IPS-20b (cell line): Measurements from ENCODE around the gene TOMM40L.
"Not testable (repeated sequence)": the region's sequence is repeated elsewhere in the genome, so short reads cannot be mapped to it uniquely, and the experiment has no call there.

Experiments
- H3K27ac ChIP-seq: one replicate; pipeline ENCODE4 v1.5.1; 2013; ENCODE audit warnings: low read length
- H3K27me3 ChIP-seq: 2 replicates; pipeline ENCODE4 v1.6.1; 2013; ENCODE audit warnings: mild to moderate bottlenecking, low read length, inconsistent platforms; ENCODE audit not compliant: insufficient read depth
- H3K36me3 ChIP-seq: 2 replicates; pipeline ENCODE4 v1.6.1; 2013; ENCODE audit warnings: low read depth, mild to moderate bottlenecking, inconsistent platforms, low read length, moderate library complexity; ENCODE audit not compliant: insufficient read depth
- H3K4me1 ChIP-seq: 2 replicates; pipeline ENCODE4 v1.6.1; 2013; ENCODE audit warnings: mild to moderate bottlenecking, control low read depth, inconsistent platforms, low read length, moderate library complexity; ENCODE audit not compliant: insufficient read depth
- H3K4me3 ChIP-seq: 2 replicates; pipeline ENCODE4 v1.5.1; 2013; ENCODE audit warnings: mild to moderate bottlenecking, low read length, inconsistent platforms
- H3K9ac ChIP-seq: 2 replicates; pipeline ENCODE4 v1.6.1; 2013; ENCODE audit warnings: low read depth, mild to moderate bottlenecking, inconsistent platforms, low read length, moderate library complexity
- H3K9me3 ChIP-seq: 2 replicates; pipeline ENCODE4 v1.6.1; 2013; ENCODE audit warnings: mild to moderate bottlenecking, low read depth, low read length, inconsistent platforms; ENCODE audit not compliant: insufficient read depth

The TOMM40L gene

DNA sequence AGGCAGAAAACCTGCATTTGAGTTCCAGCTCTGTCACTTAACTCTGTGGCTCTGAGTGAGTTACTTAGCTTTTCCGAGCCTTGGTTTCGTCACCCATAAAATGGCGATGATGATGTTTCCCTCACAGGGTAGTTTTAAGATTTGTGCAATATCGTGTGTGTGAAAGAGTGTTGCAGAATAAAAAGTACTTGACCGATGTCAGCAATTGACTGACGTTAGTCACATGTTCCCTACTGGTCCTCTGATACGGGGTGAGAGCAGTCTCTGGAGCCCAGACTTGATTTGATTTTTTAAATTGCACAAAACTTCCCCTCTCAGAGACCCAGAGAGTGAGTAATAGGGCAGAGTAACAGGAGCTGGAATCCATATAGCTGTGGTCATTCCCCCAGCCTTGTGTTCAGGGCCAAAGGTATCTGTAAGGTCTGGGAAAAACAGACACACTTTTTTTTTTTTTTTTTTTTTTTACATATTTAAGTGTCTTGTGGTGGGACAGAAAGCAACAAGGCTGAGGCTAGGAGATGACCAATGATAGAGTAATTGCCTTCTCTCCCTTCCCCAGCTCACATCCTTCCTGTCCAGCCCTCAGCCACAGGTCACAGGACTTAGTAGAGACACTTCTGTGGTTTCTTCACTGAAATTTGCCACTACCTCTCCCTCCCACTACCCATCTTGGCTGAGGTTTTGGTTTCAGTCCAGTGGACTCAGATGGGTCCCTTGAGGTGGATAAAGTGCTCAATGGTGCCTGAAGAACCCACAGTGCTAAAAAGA, 8.7 kb upstream of the TOMM40L start:
- H3K9me3 ChIP-seq: no peaks in the 10 kb centered on the region
- H3K27me3 ChIP-seq: no peaks in the 10 kb centered on the region
- H3K27ac ChIP-seq: no peak overlapping the region
- H3K36me3 ChIP-seq: peaks cover 33% of the 10 kb centered on the region
- H3K4me1 ChIP-seq: peaks cover 10% of the 10 kb centered on the region; the same call in 1 of the 2 replicates
- H3K9ac ChIP-seq: no peak overlapping the region
- no peak overlapping the region for H3K4me3 ChIP-seq

DNA sequence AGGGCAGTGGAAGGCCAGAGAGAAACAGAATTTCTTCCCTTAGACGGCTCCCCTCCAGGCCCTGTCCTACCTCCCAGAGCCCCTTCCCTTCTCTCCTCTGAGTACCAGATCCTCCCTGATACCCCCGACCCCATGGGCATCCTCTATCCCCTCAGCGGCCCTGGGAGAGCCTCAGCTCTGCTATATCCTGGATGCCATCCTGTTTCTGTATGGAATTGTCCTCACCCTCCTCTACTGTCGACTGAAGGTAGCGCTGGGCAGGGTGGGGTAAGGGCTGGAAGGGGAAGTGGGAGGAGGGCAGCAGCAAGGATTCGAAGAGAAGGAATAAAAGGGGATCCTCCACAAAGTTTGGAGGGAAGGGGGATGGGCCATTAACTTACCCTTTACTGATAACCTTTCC, 8.0 kb upstream of the TOMM40L start:
- H3K36me3 ChIP-seq: peaks cover 26% of the 10 kb centered on the region
- H3K9ac ChIP-seq: no peak overlapping the region
- peaks cover 10% of the 10 kb centered on the region; the same call in 1 of the 2 replicates for H3K4me1 ChIP-seq
- H3K27me3 ChIP-seq: no peaks in the 10 kb centered on the region
- H3K9me3 ChIP-seq: no peaks in the 10 kb centered on the region
- H3K4me3 ChIP-seq: no peak overlapping the region
- H3K27ac ChIP-seq: no peak overlapping the region

DNA sequence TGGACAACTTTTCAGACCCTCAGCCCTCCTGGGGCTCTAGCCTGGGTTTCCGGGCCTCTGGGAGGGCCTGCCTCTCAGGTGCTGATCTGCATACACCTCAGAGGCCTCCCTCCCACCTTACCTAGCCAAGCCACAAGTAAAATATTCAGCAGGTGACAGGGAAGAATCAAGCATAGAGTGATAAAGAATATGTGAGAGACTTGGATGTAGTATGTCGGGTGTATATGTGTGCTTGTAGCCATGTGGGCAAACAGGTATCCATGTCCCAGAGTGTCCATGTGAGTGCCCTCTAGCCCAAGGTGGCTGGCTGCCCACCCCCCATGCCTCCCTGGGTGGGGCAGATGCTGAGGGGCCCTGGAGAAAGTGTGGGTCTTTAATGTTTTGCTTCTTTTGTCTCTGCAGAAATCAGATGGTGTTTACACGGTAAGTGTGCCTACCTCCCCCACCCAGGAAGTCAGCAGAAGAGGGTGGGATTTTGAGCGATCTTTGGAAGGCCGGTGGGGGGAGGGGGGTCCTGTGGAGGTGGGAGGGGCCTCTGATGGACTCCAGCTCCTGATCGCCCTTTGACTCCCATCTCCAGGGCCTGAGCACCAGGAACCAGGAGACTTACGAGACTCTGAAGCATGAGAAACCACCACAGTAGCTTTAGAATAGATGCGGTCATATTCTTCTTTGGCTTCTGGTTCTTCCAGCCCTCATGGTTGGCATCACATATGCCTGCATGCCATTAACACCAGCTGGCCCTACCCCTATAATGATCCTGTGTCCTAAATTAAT, 7.4 kb upstream of the TOMM40L start:
- Histone ChIP-seq H3K4me1 (peaks cover 10% of the 10 kb centered on the region; the same call in 1 of the 2 replicates), H3K9me3 (no peaks in the 10 kb centered on the region), H3K9ac (peak overlapping the region; percentile 7; the same call in 1 of the 2 replicates), H3K4me3 (no peak overlapping the region), H3K27me3 (no peaks in the 10 kb centered on the region), H3K36me3 (peaks cover 20% of the 10 kb centered on the region), H3K27ac (no peak overlapping the region)

DNA sequence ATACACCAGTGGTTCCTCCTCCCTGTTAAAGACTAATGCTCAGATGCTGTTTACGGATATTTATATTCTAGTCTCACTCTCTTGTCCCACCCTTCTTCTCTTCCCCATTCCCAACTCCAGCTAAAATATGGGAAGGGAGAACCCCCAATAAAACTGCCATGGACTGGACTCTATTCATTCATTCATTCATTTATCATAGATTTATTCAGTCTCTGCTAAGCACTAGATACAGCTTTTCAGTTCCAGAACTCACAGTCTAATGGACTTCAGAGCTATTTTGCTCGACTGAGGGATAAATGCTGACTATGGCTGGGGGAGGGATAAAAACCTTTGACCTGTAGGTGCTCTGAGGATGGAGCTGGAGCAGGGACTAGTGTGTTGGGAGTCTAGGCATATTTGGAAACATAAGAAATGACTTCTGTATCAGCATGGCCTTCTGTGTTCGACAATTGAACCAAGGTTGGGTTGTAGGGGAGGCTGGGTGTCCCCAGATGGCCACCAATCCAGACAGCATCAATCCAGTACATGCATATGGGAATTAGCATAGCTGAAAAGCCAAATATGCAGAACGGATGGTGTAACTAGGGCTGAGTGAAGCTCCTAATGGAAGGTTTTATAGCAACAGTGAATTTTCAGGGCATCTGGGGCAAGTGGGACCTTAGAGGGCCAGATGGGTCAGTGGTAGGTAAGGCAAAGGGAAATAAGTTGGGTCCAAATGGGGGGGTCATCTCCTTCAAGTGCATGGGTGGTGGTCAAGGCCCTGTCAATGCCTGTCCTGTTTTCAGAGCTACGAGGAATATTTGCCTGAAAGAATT, 6.6 kb upstream of the TOMM40L start:
- Histone ChIP-seq H3K4me1 (peaks cover 10% of the 10 kb centered on the region; the same call in 1 of the 2 replicates), H3K9ac (no peak overlapping the region), H3K27ac (no peak overlapping the region), H3K27me3 (no peaks in the 10 kb centered on the region), H3K4me3 (no peak overlapping the region), H3K36me3 (peaks cover 12% of the 10 kb centered on the region), H3K9me3 (no peaks in the 10 kb centered on the region)

DNA sequence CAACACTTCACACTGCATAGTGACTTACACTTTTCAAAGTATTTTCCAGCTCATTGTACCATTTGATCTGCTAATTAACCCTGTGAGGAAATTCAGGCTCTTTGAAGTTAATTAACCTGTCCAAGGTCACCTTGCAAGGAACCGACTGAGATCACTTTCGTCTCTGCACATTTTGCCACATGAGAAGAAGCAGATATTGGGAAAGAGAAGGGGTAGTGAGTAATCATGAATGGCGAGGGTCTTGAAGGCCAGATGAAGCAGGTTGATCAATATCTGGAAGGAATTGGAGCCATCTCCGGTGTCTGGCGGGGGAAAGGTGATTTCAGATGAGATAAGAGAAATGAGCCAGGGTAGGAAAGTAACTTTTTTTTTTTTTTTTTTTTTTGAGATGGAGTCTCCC, 5.9 kb upstream of the TOMM40L start:
- Histone ChIP-seq H3K4me3 (no peak overlapping the region), H3K9me3 (no peaks in the 10 kb centered on the region), H3K9ac (no peak overlapping the region), H3K27ac (no peak overlapping the region), H3K36me3 (peaks cover 4% of the 10 kb centered on the region; the same call in 1 of the 2 replicates), H3K4me1 (peaks cover 10% of the 10 kb centered on the region; the same call in 1 of the 2 replicates), H3K27me3 (no peaks in the 10 kb centered on the region)

DNA sequence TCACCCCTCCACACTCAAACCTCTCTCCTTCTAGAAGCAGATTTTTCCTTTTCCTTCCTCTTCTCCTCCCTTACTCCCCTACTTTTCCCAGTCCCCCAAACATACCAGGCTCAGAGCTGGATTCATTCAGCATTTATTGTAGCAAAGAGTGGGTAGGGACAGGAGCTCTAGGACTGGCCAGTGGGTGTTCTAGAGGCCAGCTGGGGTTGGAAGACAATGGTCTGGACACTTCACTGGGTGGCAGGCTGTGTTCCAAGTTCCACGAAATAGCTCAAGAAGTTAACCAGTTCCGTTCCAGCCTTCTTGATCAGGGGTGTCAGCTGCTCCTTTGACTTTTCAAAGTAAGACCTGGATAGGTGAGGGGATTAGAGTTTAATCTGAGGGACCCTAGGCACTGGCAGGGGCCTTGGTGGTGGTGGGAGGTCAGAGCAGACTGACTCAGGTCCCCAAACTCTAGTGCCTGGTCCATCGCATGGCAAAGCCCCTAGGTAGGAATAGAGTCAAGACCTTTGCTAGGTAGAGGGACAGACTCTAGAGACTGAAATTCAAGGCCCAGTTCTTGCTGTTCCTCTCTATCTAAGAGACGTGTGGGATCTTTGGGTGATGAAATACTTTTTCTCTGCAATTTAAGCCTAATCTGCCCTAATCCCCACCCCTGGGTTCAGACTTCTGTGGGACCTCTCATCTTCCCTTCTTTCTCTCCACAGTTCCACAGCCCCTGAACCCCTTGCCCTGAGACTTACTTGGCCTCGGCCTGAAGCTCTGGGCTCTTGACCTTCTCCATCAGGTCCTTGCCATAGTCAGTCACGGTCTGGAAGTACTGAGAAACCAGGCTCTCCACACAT, 3.5 kb upstream of the TOMM40L start:
- Histone ChIP-seq H3K27ac (no peak overlapping the region), H3K4me1 (peaks cover 12% of the 10 kb centered on the region), H3K9me3 (no peaks in the 10 kb centered on the region), H3K27me3 (no peaks in the 10 kb centered on the region), H3K9ac (no peak overlapping the region), H3K4me3 (no peak overlapping the region), H3K36me3 (no peaks in the 10 kb centered on the region)

DNA sequence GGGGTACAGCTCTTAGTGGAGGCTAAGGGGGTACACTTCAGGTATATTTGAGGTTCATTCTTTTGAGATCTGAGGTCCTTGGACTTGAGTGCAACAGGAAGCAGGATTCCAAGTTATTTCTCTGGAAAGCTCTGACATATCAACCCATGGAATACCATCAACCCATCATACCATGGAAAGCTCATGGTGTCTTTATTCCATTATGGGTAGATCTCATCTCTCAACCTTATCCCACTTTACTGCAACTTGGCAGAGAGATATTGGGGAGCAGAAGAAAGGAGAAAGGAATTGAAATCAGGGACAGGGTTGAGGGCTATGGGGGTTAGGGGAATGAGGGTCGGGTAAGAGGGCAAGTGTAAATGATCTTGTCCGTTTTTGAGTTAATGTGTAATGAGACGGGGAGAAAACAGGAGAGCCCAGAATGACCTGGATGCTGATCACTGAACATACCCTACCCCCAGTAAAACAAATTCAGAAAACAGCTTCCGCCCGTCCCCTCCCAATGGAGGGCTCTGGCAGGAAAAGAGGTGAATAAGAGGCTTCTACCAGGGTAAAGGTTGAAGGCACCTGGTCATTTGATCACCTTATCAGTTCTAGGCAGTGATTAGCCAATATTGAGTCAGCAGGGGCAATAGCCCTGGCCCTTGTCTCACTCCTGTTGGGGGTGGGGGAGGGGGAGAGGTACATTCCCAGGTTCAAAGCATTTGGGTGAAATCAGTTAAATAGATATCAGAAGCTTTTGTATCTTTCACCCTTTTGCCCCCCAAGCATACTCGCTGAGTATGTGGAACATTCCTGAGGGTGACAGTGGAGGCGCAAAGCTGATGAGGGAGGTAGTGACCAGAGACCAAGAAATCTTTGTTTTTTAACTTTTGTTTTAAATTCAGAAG, 1.8 kb upstream of the TOMM40L start:
- peaks cover 11% of the 10 kb centered on the region for H3K36me3 ChIP-seq
- no peaks in the 10 kb centered on the region for H3K9me3 ChIP-seq
- H3K4me3 ChIP-seq: no peak overlapping the region
- no peak overlapping the region for H3K9ac ChIP-seq
- no peaks in the 10 kb centered on the region for H3K27me3 ChIP-seq
- no peak overlapping the region for H3K27ac ChIP-seq
- H3K4me1 ChIP-seq: peaks cover 9% of the 10 kb centered on the region

DNA sequence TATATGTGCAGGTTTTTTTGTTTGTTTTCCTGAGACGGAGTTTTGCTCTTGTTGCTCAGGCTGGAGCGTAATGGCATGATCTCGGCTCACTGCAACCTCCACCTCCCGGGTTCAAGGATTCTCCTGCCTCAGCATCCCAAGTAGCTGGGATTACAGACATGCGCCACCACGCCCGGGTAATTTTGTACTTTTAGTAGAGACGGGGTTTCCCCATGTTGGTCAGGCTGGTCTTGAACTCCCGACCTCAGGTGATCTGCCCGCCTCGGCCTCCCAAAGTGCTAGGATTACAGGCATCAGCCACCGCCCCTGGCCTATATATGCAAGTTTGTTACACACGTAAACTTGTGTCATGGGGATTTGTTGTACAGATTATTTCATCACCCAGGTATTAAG, 1.2 kb upstream of the TOMM40L start:
- not testable (repeated sequence) for H3K9ac ChIP-seq, H3K9me3 ChIP-seq

DNA sequence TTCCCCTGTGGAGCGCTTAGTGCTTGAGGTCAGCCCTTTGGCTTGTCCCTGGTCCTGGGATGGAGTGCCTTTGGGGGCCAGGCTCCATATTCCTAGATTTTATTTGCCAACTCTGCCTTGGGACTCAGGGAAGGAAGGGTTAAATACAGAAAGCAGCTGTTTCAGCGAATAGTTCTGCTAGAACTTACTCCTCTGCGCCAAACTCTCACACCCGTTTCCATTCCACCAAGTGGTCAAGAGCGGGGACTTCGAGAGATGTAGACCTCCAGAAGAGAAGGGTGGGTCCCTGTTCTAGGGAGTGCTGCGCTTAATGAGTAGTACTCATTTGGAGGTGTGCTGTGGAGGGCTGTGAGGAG, 704 bp upstream of the TOMM40L start:
- Histone ChIP-seq H3K4me1 (peaks cover 9% of the 10 kb centered on the region), H3K9me3 (no peaks in the 10 kb centered on the region), H3K36me3 (peaks cover 22% of the 10 kb centered on the region), H3K9ac (no peak overlapping the region), H3K27ac (no peak overlapping the region), H3K4me3 (peak overlapping the region; percentile 20), H3K27me3 (no peaks in the 10 kb centered on the region)

More for the DNA sequence above, 1.2 kb upstream of the TOMM40L start:
- H3K27me3 ChIP-seq, H3K4me3 ChIP-seq, H3K27ac ChIP-seq, H3K4me1 ChIP-seq: not testable (repeated sequence)
- H3K36me3 ChIP-seq: peaks cover 18% of the 10 kb centered on the region

DNA sequence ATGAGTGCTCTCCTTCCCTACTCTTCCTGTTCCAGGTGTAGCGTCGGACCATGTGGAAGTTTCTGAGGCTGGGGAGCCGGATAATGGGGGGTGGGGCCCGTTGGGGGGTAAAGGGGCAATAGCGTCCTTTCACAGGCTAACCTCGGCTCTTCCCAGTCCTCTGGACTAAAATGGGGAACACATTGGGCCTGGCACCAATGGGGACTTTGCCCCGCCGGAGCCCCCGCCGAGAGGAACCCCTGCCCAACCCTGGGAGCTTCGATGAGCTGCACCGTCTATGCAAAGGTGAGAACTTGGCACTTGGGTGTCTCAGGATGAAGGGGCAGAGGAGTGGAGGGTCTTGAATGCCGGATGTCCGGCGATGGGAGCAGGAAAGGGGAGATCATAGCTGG, 456 bp downstream of the TOMM40L start:
- peak overlapping the region; percentile 77; the same call in 1 of the 2 replicates for H3K9ac ChIP-seq
- H3K4me3 ChIP-seq: peak overlapping the region; percentile 86
- H3K27me3 ChIP-seq: no peaks in the 10 kb centered on the region
- H3K27ac ChIP-seq: peak overlapping the region; percentile 33
- peaks cover 9% of the 10 kb centered on the region for H3K4me1 ChIP-seq
- no peaks in the 10 kb centered on the region for H3K9me3 ChIP-seq
- peaks cover 22% of the 10 kb centered on the region for H3K36me3 ChIP-seq
